Glutamatergic neuron (in vitro differentiated cells): ENCODE results near the gene DCUN1D3. TPM values are rescaled to one million over a fixed set of nuclear protein-coding genes. Genes with fewer than 3 reads are reported as not detected.

Source experiments
- DNase-seq: peaks from one replicate; pipeline ENCODE4 v3.0.0; 2022
- H3K27ac Mint-ChIP-seq: one replicate; pipeline ENCODE4 v1.8.0; 2020; ENCODE audit warnings: mild to moderate bottlenecking, mixed read lengths, inconsistent platforms; ENCODE audit not compliant: unreplicated experiment
- H3K27me3 Mint-ChIP-seq: one replicate; pipeline ENCODE4 v1.8.0; 2020; ENCODE audit warnings: mild to moderate bottlenecking, moderate library complexity, mixed read lengths, inconsistent platforms; ENCODE audit not compliant: unreplicated experiment
- H3K36me3 Mint-ChIP-seq: one replicate; pipeline ENCODE4 v1.8.0; 2020; ENCODE audit warnings: mild to moderate bottlenecking, mixed read lengths, inconsistent platforms; ENCODE audit not compliant: unreplicated experiment
- H3K4me1 Mint-ChIP-seq: one replicate; pipeline ENCODE4 v1.8.0; 2020; ENCODE audit warnings: mild to moderate bottlenecking, low read depth, mixed read lengths, inconsistent platforms; ENCODE audit not compliant: unreplicated experiment
- H3K4me3 Mint-ChIP-seq: one replicate; pipeline ENCODE4 v1.8.0; 2020; ENCODE audit warnings: mild to moderate bottlenecking, mixed read lengths, inconsistent platforms; ENCODE audit not compliant: unreplicated experiment
- H3K9me3 Mint-ChIP-seq: one replicate; pipeline ENCODE4 v1.8.0; 2020; ENCODE audit warnings: mild to moderate bottlenecking, moderate library complexity, mixed read lengths, inconsistent platforms; ENCODE audit not compliant: unreplicated experiment
- total RNA-seq: library from RNA; stranded (reverse); fragmentation: NEBNext Ultra II Directional; extraction: Animal tissue kit (Norgen Biotek cat#: 25700); gene quantifications from one replicate; pipeline ENCODE4 v1.2.1, GENCODE V29; 2021; ENCODE audit not compliant: unreplicated experiment
- TF ChIP-seq, protein P1 (sequence below): fragments of 200-600 bp; sonication (generic); IDR thresholded peaks from one replicate; pipeline ENCODE4 v1.5.0; 2021; ENCODE audit not compliant: partially characterized antibody, unreplicated experiment

The DCUN1D3 gene
- total RNA-seq, 1 donor from 2014 or later, result 15.3 TPM

DNA sequence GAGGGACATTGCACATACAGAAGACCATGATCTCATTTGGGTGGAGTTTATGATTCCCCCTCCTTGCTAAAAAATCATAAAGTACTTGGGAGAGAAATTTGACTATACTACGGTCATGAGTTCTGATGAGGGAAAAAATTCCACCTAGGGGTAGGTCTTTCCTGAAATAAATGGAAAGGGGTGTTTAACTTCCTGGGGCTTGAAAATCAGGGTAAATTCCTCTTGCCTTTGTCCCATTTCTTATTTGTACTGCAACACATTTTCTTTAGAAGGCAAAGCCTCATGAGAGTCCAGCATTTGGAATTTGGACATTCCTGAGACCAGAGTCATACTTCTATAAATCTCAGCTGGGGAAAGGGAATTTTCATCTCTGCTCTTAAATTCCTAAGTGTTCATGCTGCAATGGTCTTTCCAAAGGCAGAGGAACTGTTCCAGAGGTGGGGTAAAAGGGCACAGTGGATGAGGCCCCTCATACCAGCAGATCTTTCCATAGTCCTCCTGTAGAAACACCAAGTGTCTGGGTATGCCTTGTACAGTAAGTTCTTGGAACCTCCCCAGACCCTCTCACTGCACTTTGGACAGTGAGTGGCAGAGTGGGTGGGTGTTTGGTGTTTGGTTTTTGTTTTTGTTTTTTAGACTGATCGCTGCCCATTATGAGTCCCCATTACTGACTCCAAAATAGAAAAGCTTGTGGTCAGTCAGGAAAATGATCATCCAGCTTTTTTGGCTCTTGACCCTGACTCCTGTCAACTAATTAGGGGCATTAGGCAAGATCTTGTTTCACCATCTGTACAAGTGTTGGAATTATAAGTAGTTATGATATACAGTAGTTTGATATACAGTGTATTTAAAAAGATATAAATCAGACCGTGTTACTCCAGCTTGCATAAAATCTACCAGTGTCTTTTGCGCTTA, 6.4 kb upstream of the DCUN1D3 start:
- H3K4me1 Mint-ChIP-seq, result peaks cover 5% of the 10 kb centered on the region
- no peak overlapping the region for H3K4me3 Mint-ChIP-seq
- no peak overlapping the region for H3K27ac Mint-ChIP-seq
- H3K36me3 Mint-ChIP-seq, result no peaks in the 10 kb centered on the region
- DNase-seq, result no peak
- peaks cover 4% of the 10 kb centered on the region for H3K9me3 Mint-ChIP-seq
- no peaks in the 10 kb centered on the region for H3K27me3 Mint-ChIP-seq
- TF ChIP-seq, protein P1, sequence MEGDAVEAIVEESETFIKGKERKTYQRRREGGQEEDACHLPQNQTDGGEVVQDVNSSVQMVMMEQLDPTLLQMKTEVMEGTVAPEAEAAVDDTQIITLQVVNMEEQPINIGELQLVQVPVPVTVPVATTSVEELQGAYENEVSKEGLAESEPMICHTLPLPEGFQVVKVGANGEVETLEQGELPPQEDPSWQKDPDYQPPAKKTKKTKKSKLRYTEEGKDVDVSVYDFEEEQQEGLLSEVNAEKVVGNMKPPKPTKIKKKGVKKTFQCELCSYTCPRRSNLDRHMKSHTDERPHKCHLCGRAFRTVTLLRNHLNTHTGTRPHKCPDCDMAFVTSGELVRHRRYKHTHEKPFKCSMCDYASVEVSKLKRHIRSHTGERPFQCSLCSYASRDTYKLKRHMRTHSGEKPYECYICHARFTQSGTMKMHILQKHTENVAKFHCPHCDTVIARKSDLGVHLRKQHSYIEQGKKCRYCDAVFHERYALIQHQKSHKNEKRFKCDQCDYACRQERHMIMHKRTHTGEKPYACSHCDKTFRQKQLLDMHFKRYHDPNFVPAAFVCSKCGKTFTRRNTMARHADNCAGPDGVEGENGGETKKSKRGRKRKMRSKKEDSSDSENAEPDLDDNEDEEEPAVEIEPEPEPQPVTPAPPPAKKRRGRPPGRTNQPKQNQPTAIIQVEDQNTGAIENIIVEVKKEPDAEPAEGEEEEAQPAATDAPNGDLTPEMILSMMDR, result no peak

DNA sequence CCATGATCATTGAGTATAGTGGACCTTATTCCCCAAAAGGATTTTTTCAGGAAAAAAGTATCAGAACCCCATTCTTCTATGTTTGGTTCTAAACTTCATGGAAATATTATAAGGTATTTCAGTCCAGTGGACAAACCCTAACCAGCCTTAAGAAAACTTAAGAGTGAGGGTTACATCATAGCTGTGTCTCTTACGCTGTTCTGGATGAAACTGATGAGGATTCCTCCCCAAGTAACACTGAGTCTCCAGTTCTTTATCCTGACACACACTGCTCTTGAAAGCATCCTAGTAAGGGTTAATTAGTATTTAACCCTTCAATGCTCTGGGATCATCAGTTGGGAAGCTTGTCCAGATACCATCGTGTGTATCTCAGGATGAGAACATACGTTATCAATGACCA, 5.4 kb upstream of the DCUN1D3 start:
- H3K27me3 Mint-ChIP-seq, result no peaks in the 10 kb centered on the region
- no peaks in the 10 kb centered on the region for H3K36me3 Mint-ChIP-seq
- H3K4me3 Mint-ChIP-seq, result no peak overlapping the region
- DNase-seq, result no peak
- H3K27ac Mint-ChIP-seq, result no peak overlapping the region
- peaks cover 5% of the 10 kb centered on the region for H3K4me1 Mint-ChIP-seq
- peaks cover 10% of the 10 kb centered on the region for H3K9me3 Mint-ChIP-seq
- TF ChIP-seq, protein P1, result no peak

DNA sequence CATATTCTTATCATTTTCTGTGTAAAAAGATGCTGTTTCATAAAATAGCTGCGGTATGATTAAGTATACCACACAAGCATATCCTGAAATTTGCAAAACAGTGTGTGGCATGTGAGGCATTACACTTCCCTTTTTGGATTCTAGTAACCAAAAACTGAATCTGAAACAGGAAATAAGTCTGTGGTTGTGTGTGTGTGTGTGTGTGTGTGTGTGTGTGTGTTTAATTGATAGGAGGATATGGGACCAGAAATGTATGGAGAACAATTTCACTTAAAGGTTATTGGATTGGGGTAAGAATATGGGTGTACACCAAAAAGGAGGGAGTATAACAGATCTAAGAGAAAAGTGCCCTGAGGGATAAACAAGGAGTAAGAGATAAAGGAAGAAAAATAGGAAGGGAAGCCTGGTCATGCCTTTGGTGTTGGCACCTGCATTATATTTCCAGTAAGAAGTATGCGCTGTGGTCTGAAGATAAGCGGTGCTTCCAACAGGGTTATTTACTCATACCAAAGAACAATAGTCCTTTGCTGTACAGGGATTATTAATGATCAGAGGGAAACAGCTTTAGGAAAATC, 4.4 kb upstream of the DCUN1D3 start:
- Mint-ChIP-seq H3K27ac (no peak overlapping the region), H3K4me1 (peaks cover 5% of the 10 kb centered on the region), H3K27me3 (peaks cover 2% of the 10 kb centered on the region), H3K9me3 (peaks cover 12% of the 10 kb centered on the region), H3K4me3 (no peak overlapping the region), H3K36me3 (no peaks in the 10 kb centered on the region)
- TF ChIP-seq, protein P1, result no peak
- DNase-seq, result no peak

DNA sequence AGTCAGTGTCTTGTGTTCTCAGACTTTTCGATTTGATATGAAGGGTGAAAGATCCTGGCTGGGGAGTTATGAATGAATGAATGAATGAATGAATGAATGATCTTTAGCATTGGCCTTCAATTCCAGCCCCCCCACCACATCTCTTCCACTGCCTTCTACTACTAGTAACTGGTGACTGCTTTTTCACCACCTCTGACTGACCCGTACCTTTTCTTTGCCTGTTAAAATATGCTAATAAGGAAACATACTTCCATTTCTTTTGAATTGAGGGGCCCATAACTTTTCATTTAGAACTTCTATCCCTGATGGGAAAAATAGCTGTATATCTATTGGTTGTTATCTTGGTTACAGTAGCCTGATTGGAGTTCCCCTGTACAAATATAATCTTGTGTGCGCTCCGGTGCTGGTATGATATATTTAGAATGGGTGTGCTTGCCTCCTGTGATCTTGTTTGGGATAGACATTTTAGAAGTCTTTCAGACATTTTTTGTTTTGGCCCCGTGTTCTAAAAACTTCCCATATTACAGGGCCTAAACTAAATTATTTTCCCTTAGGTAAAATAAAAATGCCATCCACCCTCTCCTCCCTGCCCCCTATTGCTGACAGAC, 3.8 kb upstream of the DCUN1D3 start:
- TF ChIP-seq, protein P1, result no peak
- H3K27ac Mint-ChIP-seq, result no peak overlapping the region
- peaks cover 5% of the 10 kb centered on the region for H3K4me1 Mint-ChIP-seq
- peaks cover 2% of the 10 kb centered on the region for H3K27me3 Mint-ChIP-seq
- no peaks in the 10 kb centered on the region for H3K36me3 Mint-ChIP-seq
- H3K9me3 Mint-ChIP-seq, result peaks cover 13% of the 10 kb centered on the region
- H3K4me3 Mint-ChIP-seq, result no peak overlapping the region
- DNase-seq, result no peak
